Testis (tissue), 3 donors: ENCODE measurements around the gene SPOCK2. TPM values are rescaled to one million over a fixed set of nuclear protein-coding genes. Genes with fewer than 3 reads are reported as not detected.

Experiments
- DNase-seq: peaks from one replicate; pipeline ENCODE4 v3.0.0-alpha.2; 2019
- H3K27ac ChIP-seq, 2 donors: fragments of 200-600 bp; sonication (generic); one replicate each; pipeline ENCODE4 v1.5.1; 2019
- H3K27me3 ChIP-seq: fragments of 200-600 bp; sonication (generic); one replicate; pipeline ENCODE4 v1.5.1; 2019
- H3K36me3 ChIP-seq: fragments of 200-600 bp; sonication (generic); one replicate; pipeline ENCODE4 v1.5.1; 2017; ENCODE audit warnings: low read depth; ENCODE audit errors: missing control alignments
- H3K4me1 ChIP-seq: fragments of 200-600 bp; sonication (generic); one replicate; pipeline ENCODE4 v1.5.1; 2019
- H3K4me3 ChIP-seq, 2 donors: fragments of 200-600 bp; sonication (generic); one replicate each; pipeline ENCODE4 v1.5.1; 2017 to 2019
- H3K9me3 ChIP-seq: fragments of 200-600 bp; sonication (generic); one replicate; pipeline ENCODE4 v1.5.1; 2017
- POLR2A ChIP-seq: fragments of 450-650 bp; IDR thresholded peaks from one replicate; pipeline ENCODE4 v1.6.1; 2017; ENCODE audit warnings: antibody characterized with exemption, mild to moderate bottlenecking, moderate library complexity
- WGBS, 2 donors: methylation state at CpG; one replicate each; pipeline ENCODE4 v1.1.5; 2018; 5-methylcytosine and 5-hydroxymethylcytosine counted together
- intact Hi-C: fragments of 100-400 bp; cut with DNase I; formaldehyde crosslinking; loops from one replicate; pipeline ENCODE4 v1.15.1; 2023; ENCODE audit warnings: low total_unique reads
- polyA plus RNA-seq: library from polyadenylated mRNA; stranded (reverse); fragments of 350-450 nt; fragmentation: Illumina TruSeq; extraction: RNeasy Lipid Tissue Mini Kit (QIAGEN cat#74804); gene quantifications from one replicate; pipeline ENCODE4 v1.2.3, GENCODE V29; 2014; ENCODE audit warnings: low read depth, low replicate concordance; ENCODE audit not compliant: insufficient read depth
- total RNA-seq, 2 donors: library from RNA; depleted of rRNA; stranded (reverse); fragments of >200 nt; gene quantifications; one replicate each; pipeline ENCODE4 v1.2.3, GENCODE V29; 2016
- TF ChIP-seq, protein P1 (sequence below), 3 experiments: fragments of 450-650 bp in 2 of 3; fragments of 200-600 bp in 1 of 3; sonication (generic) in 1 of 3; IDR thresholded peaks; one replicate each; pipeline ENCODE4 v1.5.1; 2016 to 2019; ENCODE audit warnings: antibody characterized with exemption in 3 of 3, mild to moderate bottlenecking in 2 of 3, moderate library complexity in 1 of 3

The SPOCK2 gene
- total and polyA plus RNA-seq, 3 donors from 2014 or later: 73.6 to 212 (median 113) TPM

DNA sequence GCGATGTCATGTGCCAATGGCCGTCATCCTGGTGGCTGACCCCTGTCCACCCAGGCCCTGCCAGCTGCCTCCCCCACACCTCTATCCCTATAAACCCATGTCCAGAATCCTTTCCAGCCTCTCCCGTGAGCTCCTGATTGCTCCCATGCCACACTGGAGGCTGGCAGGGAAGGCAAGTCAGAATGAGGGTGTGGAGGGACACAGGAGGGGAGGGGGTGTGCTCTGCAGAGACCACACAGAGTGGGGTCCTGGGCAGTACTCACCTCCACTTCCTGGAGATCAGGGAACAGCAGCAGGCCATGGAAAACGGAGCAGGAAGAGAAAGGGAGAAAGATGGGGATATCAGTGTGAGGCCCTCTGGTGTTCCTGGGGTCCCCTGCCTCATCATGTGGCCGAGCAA lies 15.7 kb downstream of the SPOCK2 start:
- H3K4me1 ChIP-seq: peaks cover 34% of the 10 kb centered on the region

DNA sequence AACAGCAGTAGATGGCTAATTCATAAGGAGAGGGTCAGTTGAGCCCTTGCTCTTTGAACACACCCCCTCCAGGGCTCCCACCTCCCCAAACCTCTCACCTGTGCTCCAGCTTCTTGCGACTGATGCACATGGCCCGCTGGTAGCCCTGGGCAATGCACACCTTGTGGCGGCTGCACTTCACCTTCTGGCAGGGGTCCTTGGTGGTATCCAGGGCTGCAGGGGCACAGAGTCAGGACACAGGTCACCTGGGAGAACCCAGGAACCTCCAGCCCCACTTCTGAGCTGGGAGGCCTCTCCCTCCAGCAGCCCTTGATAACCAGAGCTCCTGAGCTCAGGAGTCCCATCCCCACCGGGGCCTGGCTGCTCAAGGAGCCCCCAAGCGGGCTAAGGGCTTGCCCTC lies 16.3 kb downstream of the SPOCK2 start:
- no peak overlapping the region for H3K27ac ChIP-seq
- no peaks in the 10 kb centered on the region for H3K36me3 ChIP-seq
- DNase-seq: no peak
- 93 to 97% methylated on average over 4 to 5 of the region's 5 CpGs for WGBS, 2 donors
- H3K4me1 ChIP-seq: peaks cover 40% of the 10 kb centered on the region
- no peak for TF ChIP-seq POLR2A
- TF ChIP-seq, protein P1, sequence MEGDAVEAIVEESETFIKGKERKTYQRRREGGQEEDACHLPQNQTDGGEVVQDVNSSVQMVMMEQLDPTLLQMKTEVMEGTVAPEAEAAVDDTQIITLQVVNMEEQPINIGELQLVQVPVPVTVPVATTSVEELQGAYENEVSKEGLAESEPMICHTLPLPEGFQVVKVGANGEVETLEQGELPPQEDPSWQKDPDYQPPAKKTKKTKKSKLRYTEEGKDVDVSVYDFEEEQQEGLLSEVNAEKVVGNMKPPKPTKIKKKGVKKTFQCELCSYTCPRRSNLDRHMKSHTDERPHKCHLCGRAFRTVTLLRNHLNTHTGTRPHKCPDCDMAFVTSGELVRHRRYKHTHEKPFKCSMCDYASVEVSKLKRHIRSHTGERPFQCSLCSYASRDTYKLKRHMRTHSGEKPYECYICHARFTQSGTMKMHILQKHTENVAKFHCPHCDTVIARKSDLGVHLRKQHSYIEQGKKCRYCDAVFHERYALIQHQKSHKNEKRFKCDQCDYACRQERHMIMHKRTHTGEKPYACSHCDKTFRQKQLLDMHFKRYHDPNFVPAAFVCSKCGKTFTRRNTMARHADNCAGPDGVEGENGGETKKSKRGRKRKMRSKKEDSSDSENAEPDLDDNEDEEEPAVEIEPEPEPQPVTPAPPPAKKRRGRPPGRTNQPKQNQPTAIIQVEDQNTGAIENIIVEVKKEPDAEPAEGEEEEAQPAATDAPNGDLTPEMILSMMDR (IDR thresholded peaks at IDR 0.05): no peak
- intact Hi-C loops: no loop called here
- no peak overlapping the region for H3K4me3 ChIP-seq
- H3K27me3 ChIP-seq: no peaks in the 10 kb centered on the region
- H3K9me3 ChIP-seq: no peaks in the 10 kb centered on the region

More for the DNA sequence above, 15.7 kb downstream of the SPOCK2 start:
- no peaks in the 10 kb centered on the region for H3K9me3 ChIP-seq
- no peaks in the 10 kb centered on the region for H3K27me3 ChIP-seq
- H3K36me3 ChIP-seq: no peaks in the 10 kb centered on the region
- intact Hi-C loops: no loop called here
- no peak overlapping the region for H3K4me3 ChIP-seq
- 89 to 94% methylated on average over 4 to 5 of the region's 5 CpGs for WGBS, 2 donors
- TF ChIP-seq, protein P1 (IDR thresholded peaks at IDR 0.05): no peak
- no peak for TF ChIP-seq POLR2A
- DNase-seq: no peak
- no peak overlapping the region for H3K27ac ChIP-seq

DNA sequence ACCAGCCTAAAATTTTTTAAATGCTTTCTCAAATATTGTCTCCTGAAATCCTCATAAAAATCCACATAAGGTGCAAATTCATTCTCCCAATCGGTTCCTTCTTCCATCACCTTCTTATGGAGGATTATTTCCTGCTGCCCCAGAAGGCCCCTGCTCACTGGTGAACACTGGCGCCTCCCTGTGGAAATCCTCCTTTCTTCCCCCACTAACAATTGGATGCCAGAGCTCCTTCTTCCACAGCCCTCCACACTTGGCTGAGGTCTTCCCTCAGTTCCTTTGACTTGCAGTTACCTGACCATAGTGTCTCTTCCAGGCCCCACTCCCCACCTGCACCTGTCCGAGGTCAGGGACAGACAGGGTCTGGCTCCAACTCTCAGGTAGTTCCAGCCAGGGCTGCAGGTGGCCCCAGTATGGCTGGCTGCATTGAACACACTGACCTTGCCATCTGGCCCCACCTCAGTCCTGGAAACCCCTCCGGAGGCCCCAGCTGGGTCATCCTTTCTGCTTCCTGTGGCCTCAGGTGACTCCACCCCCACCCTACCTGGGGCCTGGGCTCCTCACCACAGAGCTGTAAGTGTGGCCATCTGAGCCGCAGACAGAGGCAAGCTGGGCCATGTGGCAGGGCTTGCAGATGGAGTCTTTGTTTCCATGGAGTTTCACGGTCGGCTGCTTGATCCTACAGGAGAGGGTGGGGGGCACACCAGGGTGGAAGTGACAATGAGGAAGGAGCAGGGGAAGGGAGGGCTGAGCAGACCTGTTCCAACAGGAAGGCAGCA lies 18.4 kb downstream of the SPOCK2 start:
- no peak overlapping the region for H3K4me3 ChIP-seq
- intact Hi-C loops: no loop called here
- peak; percentile 55 for DNase-seq
- peak overlapping the region; percentile 12 to 72 for H3K27ac ChIP-seq
- TF ChIP-seq, protein P1 (IDR thresholded peaks at IDR 0.05): no peak
- TF ChIP-seq POLR2A: no peak
- H3K36me3 ChIP-seq: no peaks in the 10 kb centered on the region
- H3K9me3 ChIP-seq: no peaks in the 10 kb centered on the region
- 67 to 72% methylated on average over 6 to 7 of the region's 7 CpGs for WGBS, 2 donors
- H3K27me3 ChIP-seq: no peaks in the 10 kb centered on the region
- peaks cover 61% of the 10 kb centered on the region for H3K4me1 ChIP-seq

DNA sequence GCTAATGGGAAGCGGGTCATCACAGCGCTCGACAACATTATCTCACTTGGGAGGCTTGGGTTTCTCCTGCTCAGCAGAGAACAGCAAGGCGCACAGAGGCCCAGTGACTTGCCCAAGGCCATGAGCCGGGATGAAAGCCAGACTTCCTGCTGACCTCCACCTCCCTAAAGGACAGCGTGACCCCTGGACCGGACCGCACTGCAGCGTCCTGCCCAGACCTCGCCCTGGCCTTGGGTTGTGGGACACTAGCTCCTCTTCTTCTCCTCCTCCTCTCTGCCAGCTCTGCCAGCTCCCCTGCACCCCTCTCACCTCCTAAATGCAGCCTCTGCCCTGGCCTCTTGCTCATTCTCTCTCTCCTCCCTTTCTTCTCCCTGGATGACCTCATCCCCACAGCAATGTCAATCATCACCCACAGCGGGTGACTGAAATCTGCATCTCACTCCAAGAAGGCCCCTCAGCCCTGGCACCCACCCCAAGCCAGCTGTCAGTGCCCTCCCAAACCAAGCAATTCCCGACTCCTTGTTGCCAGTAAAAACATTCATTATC lies 19.4 kb downstream of the SPOCK2 start:
- no peaks in the 10 kb centered on the region for H3K9me3 ChIP-seq
- no peaks in the 10 kb centered on the region for H3K36me3 ChIP-seq
- peaks cover 63% of the 10 kb centered on the region for H3K4me1 ChIP-seq
- H3K4me3 ChIP-seq: no peak overlapping the region
- peak; percentile 97 for DNase-seq
- H3K27me3 ChIP-seq: no peaks in the 10 kb centered on the region
- WGBS, 2 donors: 37 to 39% methylated on average over 12 of the region's 12 CpGs
- H3K27ac ChIP-seq: peak overlapping the region; percentile 41 to 72
- intact Hi-C loops: no loop called here
- no peak for TF ChIP-seq POLR2A
- TF ChIP-seq, protein P1 (IDR thresholded peaks at IDR 0.05): no peak
